CD4-positive, alpha-beta memory T cell (primary cell): ENCODE data around the gene METAP1. TPM values are rescaled to one million over a fixed set of nuclear protein-coding genes. Genes with fewer than 3 reads are reported as not detected.

Experiments
- CTCF ChIA-PET: fragments of 350-600 bp; sonication (Branson Sonifier 250); formaldehyde crosslinking; loops from one replicate; lab custom pipeline; 2021; ENCODE audit warnings: inconsistent platforms; ENCODE audit not compliant: partially characterized antibody; lab: Charles Lee
- POLR2A ChIA-PET: fragments of 350-600 bp; sonication (Branson Sonifier 250); formaldehyde crosslinking; loops from one replicate; lab custom pipeline; 2021; ENCODE audit not compliant: partially characterized antibody; lab: Charles Lee
- DNase-seq, 5 donors: peaks; one replicate each; pipeline versions ENCODE4 v3.0.0 to v3.0.0-alpha.2; 2020 to 2022; ENCODE audit warnings: mixed read lengths in 1 of 5
- H3K27ac ChIP-seq: one replicate; pipeline ENCODE4 v1.7.0; 2013; ENCODE audit warnings: low read depth, low read length
- H3K27me3 ChIP-seq: 2 replicates; pipeline ENCODE4 v1.7.0; 2013; ENCODE audit warnings: mild to moderate bottlenecking, low read length, moderate library complexity; ENCODE audit not compliant: insufficient read depth
- H3K36me3 ChIP-seq: 2 replicates; pipeline ENCODE4 v1.7.0; 2013; ENCODE audit warnings: mild to moderate bottlenecking, low read length, moderate library complexity; ENCODE audit not compliant: insufficient read depth
- H3K4me1 ChIP-seq: 2 replicates; pipeline ENCODE4 v1.7.0; 2013; ENCODE audit warnings: mild to moderate bottlenecking, low read length, moderate library complexity; ENCODE audit not compliant: insufficient read depth
- H3K4me3 ChIP-seq, 2 donors: one replicate each; pipeline ENCODE4 v1.7.0; 2013; ENCODE audit warnings: low read length in 2 of 2, mild to moderate bottlenecking in 1 of 2
- H3K9me3 ChIP-seq, 2 donors: one replicate each; pipeline ENCODE4 v1.7.0; 2013; ENCODE audit warnings: low read length in 2 of 2, control low read depth in 1 of 2; ENCODE audit not compliant: control insufficient read depth in 1 of 2
- H3K27ac Mint-ChIP-seq, 7 donors: one replicate each; pipeline ENCODE4 v1.8.0; 2020 to 2021; ENCODE audit warnings: mixed read lengths in 7 of 7, mild to moderate bottlenecking in 6 of 7, inconsistent platforms in 3 of 7, moderate library complexity in 3 of 7
- H3K27me3 Mint-ChIP-seq, 2 donors: one replicate each; pipeline ENCODE4 v1.8.0; 2020 to 2021; ENCODE audit warnings: mixed read lengths in 2 of 2
- H3K36me3 Mint-ChIP-seq, 2 donors: one replicate each; pipeline ENCODE4 v1.8.0; 2020 to 2021; ENCODE audit warnings: mixed read lengths in 2 of 2, inconsistent platforms in 1 of 2, mild to moderate bottlenecking in 1 of 2
- H3K4me1 Mint-ChIP-seq, 4 donors: one replicate each; pipeline ENCODE4 v1.8.0; 2020 to 2021; ENCODE audit warnings: mixed read lengths in 4 of 4, mild to moderate bottlenecking in 1 of 4
- H3K4me3 Mint-ChIP-seq, 8 donors: one replicate each; pipeline ENCODE4 v1.8.0; 2020 to 2021; ENCODE audit warnings: mixed read lengths in 8 of 8, mild to moderate bottlenecking in 7 of 8, moderate library complexity in 6 of 8, inconsistent platforms in 3 of 8
- H3K9me3 Mint-ChIP-seq, 8 donors: one replicate each; pipeline ENCODE4 v1.8.0; 2020 to 2021; ENCODE audit warnings: mixed read lengths in 8 of 8, mild to moderate bottlenecking in 5 of 8, inconsistent platforms in 3 of 8, moderate library complexity in 1 of 8
- intact Hi-C: fragments of 100-400 bp; cut with micrococcal nuclease; formaldehyde crosslinking; loops from one replicate; pipeline ENCODE4 v1.15.1; 2023
- polyA plus RNA-seq, 2 donors: library from polyadenylated mRNA; unstranded; fragments of 300-500 nt; fragmentation: Illumina TruSeq; gene quantifications; one replicate each; pipeline ENCODE4 v1.2.3, GENCODE V29; 2021
- total RNA-seq, 2 experiments: library from RNA; stranded (reverse); gene quantifications; one replicate each; pipeline ENCODE4 v1.2.3, GENCODE V29; 2021

METAP1 gene
- total and polyA plus RNA-seq, 4 experiments from 2014 or later, result 33.5 to 36.7 (median 35.0) TPM

- ChIA-PET CTCF (interaction anchor here (1.4 to 2.0 kb wide), 2 partner anchors 28 to 559 kb away, joined by 3 to 9 read pairs; no protein-coding TSS in a partner anchor), POLR2A (no interaction called here)
- Histone ChIP-seq H3K9me3 (no peaks in the 10 kb centered on the region), H3K36me3 (no peaks in the 10 kb centered on the region), H3K27me3 (no peaks in the 10 kb centered on the region), H3K27ac (no peak overlapping the region), H3K4me1 (peaks cover 45% of the 10 kb centered on the region), H3K4me3 (no peak overlapping the region)
- peaks cover 56 to 82% (median 68%) of the 10 kb centered on the region in 4 donors for H3K4me1 Mint-ChIP-seq
- no peaks in the 10 kb centered on the region for H3K9me3 Mint-ChIP-seq
- no peak overlapping the region for H3K4me3 Mint-ChIP-seq
- H3K27ac Mint-ChIP-seq, result peak overlapping the region in 1 of 7 donors; percentile 58
- H3K36me3 Mint-ChIP-seq, result peaks cover 4 to 18% of the 10 kb centered on the region in 2 donors
- no peak for DNase-seq
- H3K27me3 Mint-ChIP-seq, result no peaks in the 10 kb centered on the region
- intact Hi-C loops, result no loop called here
Observed at GRCh38 chr4:99027304-99027703, 31.8 kb downstream of the METAP1 start.

GRCh38 chr4:99028187-99028586, 32.7 kb downstream of the METAP1 start:
- Mint-ChIP-seq H3K27me3 (no peaks in the 10 kb centered on the region), H3K4me3 (no peak overlapping the region), H3K4me1 (peaks cover 54 to 74% (median 64%) of the 10 kb centered on the region in 4 donors), H3K9me3 (no peaks in the 10 kb centered on the region), H3K27ac (peak overlapping the region in 2 of 7 donors; percentile 11 to 67), H3K36me3 (peaks cover 4 to 20% of the 10 kb centered on the region in 2 donors)
- Histone ChIP-seq H3K27ac (no peak overlapping the region), H3K4me1 (peaks cover 38% of the 10 kb centered on the region), H3K36me3 (no peaks in the 10 kb centered on the region), H3K9me3 (no peaks in the 10 kb centered on the region), H3K4me3 (no peak overlapping the region), H3K27me3 (no peaks in the 10 kb centered on the region)
- ChIA-PET POLR2A (no interaction called here), CTCF (interaction anchor here (2.0 kb wide), 1 partner anchor 28 kb away, joined by 9 read pairs; no protein-coding TSS in a partner anchor)
- no peak for DNase-seq
- intact Hi-C loops, result no loop called here

GRCh38 chr4:99029018-99029735, 33.7 kb downstream of the METAP1 start:
- no peaks in the 10 kb centered on the region for H3K36me3 ChIP-seq
- peaks cover 7 to 28% of the 10 kb centered on the region in 2 donors for H3K36me3 Mint-ChIP-seq
- no peaks in the 10 kb centered on the region for H3K27me3 ChIP-seq
- H3K9me3 ChIP-seq, result no peaks in the 10 kb centered on the region
- H3K4me3 Mint-ChIP-seq, result peak overlapping the region in 2 of 8 donors; percentile 11 to 23
- H3K27ac ChIP-seq, result no peak overlapping the region
- H3K27ac Mint-ChIP-seq, result peak overlapping the region in 4 of 7 donors; percentile 19 to 62 (median 30)
- peaks cover 47 to 64% (median 55%) of the 10 kb centered on the region in 4 donors for H3K4me1 Mint-ChIP-seq
- intact Hi-C loops, result no loop called here
- H3K4me3 ChIP-seq, result no peak overlapping the region
- H3K4me1 ChIP-seq, result peaks cover 38% of the 10 kb centered on the region
- H3K9me3 Mint-ChIP-seq, result no peaks in the 10 kb centered on the region
- CTCF ChIA-PET, result interaction anchor here (1.1 to 4.1 kb wide), 4 partner anchors 8 to 34 kb away, joined by 3 to 24 read pairs (median 9); partner anchors contain the start of gene METAP1
- DNase-seq, result no peak
- POLR2A ChIA-PET, result interaction anchor here (1.4 kb wide), 1 partner anchor 34 kb away, joined by 7 read pairs; the partner anchor contains the start of gene METAP1
- no peaks in the 10 kb centered on the region for H3K27me3 Mint-ChIP-seq

- Mint-ChIP-seq H3K27ac (peak overlapping the region in 3 of 7 donors; percentile 4 to 41 (median 24)), H3K4me1 (peaks cover 40 to 58% (median 49%) of the 10 kb centered on the region in 4 donors), H3K4me3 (no peak overlapping the region), H3K27me3 (no peaks in the 10 kb centered on the region), H3K36me3 (peaks cover 14 to 31% of the 10 kb centered on the region in 2 donors), H3K9me3 (no peaks in the 10 kb centered on the region)
- H3K4me1 ChIP-seq, result peaks cover 37% of the 10 kb centered on the region
- H3K27me3 ChIP-seq, result no peaks in the 10 kb centered on the region
- no peak overlapping the region for H3K27ac ChIP-seq
- POLR2A ChIA-PET, result interaction anchor here (1.4 kb wide), 1 partner anchor 34 kb away, joined by 7 read pairs; the partner anchor contains the start of gene METAP1
- no peaks in the 10 kb centered on the region for H3K9me3 ChIP-seq
- no peaks in the 10 kb centered on the region for H3K36me3 ChIP-seq
- no peak overlapping the region for H3K4me3 ChIP-seq
- CTCF ChIA-PET, result interaction anchor here (1.1 to 4.1 kb wide), 4 partner anchors 9 to 35 kb away, joined by 3 to 24 read pairs (median 9); partner anchors contain the start of gene METAP1
- DNase-seq, result no peak
- intact Hi-C loops, result no loop called here
Observed at GRCh38 chr4:99029852-99030251, 34.3 kb downstream of the METAP1 start.

- Histone ChIP-seq H3K4me1 (peaks cover 14% of the 10 kb centered on the region), H3K27ac (no peak overlapping the region), H3K4me3 (no peak overlapping the region), H3K27me3 (no peaks in the 10 kb centered on the region), H3K9me3 (no peaks in the 10 kb centered on the region), H3K36me3 (peaks cover 2% of the 10 kb centered on the region)
- ChIA-PET CTCF (interaction anchor here (1.2 kb wide), 1 partner anchor 22 kb away, joined by 5 read pairs; no protein-coding TSS in a partner anchor), POLR2A (no interaction called here)
- peaks cover 46 to 61% of the 10 kb centered on the region in 2 donors for H3K36me3 Mint-ChIP-seq
- H3K27me3 Mint-ChIP-seq, result no peaks in the 10 kb centered on the region
- H3K9me3 Mint-ChIP-seq, result peaks cover 0 to 15% (median 9%) of the 10 kb centered on the region in 8 donors
- no peak for DNase-seq
- peaks cover 19 to 27% (median 21%) of the 10 kb centered on the region in 4 donors for H3K4me1 Mint-ChIP-seq
- intact Hi-C loops, result no loop called here
- H3K4me3 Mint-ChIP-seq, result no peak overlapping the region
- peak overlapping the region in 1 of 7 donors; percentile 4 for H3K27ac Mint-ChIP-seq
Observed at GRCh38 chr4:99033956-99034355, 38.4 kb downstream of the METAP1 start.

GRCh38 chr4:99038213-99038612, 42.7 kb downstream of the METAP1 start:
- Mint-ChIP-seq H3K27me3 (no peaks in the 10 kb centered on the region), H3K4me1 (peaks cover 7 to 16% (median 11%) of the 10 kb centered on the region in 4 donors), H3K9me3 (peaks cover 0 to 15% (median 9%) of the 10 kb centered on the region in 8 donors), H3K36me3 (peaks cover 49 to 56% of the 10 kb centered on the region in 2 donors), H3K4me3 (no peak overlapping the region), H3K27ac (no peak overlapping the region)
- intact Hi-C loops, result no loop called here
- H3K36me3 ChIP-seq, result peaks cover 6% of the 10 kb centered on the region
- H3K9me3 ChIP-seq, result no peaks in the 10 kb centered on the region
- H3K27ac ChIP-seq, result no peak overlapping the region
- no peaks in the 10 kb centered on the region for H3K27me3 ChIP-seq
- POLR2A ChIA-PET, result no interaction called here
- no peak overlapping the region for H3K4me3 ChIP-seq
- CTCF ChIA-PET, result interaction anchor here (1.7 to 4.2 kb wide), 2 partner anchors 18 to 43 kb away, joined by 5 to 22 read pairs; partner anchors contain the start of gene METAP1
- DNase-seq, result no peak
- H3K4me1 ChIP-seq, result peaks cover 10% of the 10 kb centered on the region
